TTC549 (cell line): ENCODE results near the gene LDLRAD3.

ENCODE experiments used
- FAIRE-seq: peaks from 2 replicates; lab custom pipeline; 2012; peaks lifted over from hg19 to GRCh38; lab: Jason Lieb, UNC

Gene LDLRAD3

DNA sequence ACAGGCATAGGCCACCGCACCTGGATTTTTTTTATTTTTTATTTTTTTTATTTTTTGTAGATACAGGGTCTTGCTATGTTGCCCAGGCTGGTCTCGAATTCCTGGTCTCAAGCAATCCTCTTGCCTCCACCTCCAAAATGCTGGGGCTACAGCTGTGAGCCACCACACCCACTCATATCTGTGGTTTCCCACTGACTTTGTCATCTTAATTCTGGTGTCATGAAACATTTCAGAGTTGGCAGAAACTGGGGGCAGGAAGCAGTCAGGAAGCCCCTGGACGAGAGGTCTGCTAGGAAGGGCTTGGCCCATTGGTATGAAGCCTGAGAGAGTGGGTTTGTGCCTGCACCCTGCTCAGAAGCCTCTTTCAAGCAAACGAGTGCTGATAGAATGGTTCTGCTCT, 296.3 kb downstream of the LDLRAD3 start:
- FAIRE-seq = no peak

DNA sequence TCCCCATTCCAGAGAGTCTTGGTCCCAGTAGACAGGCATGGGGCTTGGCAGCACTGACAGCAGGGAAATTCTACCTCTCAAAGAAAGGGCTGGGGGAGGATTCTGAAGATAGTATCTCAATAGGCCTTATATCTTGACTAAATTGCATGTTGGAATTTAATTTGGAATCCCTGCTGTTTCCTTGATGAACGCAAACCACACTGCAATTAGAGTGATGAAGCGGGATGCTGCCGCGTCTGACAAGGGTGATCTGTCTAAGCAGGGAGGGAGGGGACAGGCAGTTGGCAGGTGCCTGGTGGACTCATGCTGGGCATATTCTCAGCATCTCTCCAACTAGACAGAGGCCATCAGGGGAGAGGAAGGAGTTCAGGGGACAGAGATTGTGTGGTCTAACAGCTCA, 296.9 kb downstream of the LDLRAD3 start:
- FAIRE-seq = no peak

DNA sequence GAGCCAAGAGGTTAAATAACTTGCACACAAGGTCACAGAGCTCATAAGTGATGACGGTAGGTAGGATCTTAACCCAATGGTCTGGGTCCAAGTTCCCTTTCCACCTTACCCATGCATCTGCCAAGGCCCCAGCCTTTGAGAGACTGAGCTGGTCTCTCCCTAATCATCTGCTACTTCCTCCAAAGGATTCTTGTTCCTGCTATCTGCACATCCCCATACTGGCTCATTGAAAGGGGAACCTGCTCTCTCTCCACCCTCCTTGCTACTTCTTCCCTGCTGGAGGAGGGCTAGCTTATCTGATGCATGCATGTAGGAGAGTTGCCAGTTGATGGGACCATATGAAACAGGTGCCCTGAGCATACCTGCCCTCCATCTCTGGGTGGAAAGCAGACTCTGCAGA, 297.6 kb downstream of the LDLRAD3 start:
- no peak for FAIRE-seq

DNA sequence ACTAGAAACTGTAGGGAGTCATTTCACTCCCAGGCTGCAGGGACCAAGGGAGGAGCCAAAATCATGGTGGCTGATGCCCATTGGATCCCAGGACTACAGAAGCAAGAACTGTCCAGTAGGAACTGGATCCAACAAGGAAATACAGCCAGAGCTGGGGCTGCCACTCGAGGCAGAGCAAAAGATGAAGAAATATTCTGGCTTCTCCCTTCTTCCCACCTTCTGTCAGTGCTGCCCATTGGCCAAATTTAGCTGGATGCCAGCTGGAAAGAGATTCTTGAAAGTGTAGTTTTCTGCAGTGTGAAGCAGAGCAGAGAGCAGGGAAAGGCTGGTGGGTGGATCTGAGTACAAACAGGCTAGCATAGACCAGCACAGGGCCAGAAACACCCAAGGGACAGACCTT, 299.8 kb downstream of the LDLRAD3 start:
- FAIRE-seq = no peak

DNA sequence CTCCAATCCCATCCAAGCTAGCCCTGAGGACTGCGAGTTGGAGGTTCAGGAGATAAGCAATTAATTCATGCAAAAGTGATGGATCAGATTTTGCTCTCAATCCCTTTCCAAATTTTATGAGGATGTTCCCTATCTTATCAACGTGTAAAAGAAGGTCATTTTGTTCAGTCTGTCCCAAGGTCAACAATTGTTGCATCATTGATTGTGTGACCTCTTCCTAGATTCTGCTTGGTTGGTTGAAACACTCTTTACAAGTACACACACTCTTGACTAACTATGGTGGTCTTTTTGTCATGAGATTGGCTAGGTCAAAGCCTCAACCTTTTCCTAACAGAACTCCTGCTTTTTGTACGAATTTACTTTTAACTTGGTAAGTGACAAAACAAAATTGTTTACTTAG, 303.6 kb downstream of the LDLRAD3 start:
- no peak for FAIRE-seq

DNA sequence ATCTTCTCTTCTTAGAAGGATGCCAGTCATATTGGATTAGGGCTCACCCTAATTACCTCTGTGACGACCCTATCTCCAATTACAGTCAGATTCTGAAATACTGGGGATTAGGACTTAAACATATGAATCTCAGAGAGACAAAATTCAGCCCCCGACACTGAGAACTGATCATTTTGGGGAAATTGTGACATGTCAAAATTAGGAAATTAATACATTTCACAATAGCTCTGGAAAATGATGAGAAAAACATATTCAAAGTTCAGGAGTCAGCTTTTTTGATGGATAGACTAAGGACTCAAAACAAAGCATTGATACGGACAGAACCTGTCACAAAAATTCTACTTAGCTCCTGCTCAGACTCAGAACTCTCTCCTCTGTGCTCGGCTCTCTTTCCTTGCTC, 304.6 kb downstream of the LDLRAD3 start:
- no peak for FAIRE-seq

DNA sequence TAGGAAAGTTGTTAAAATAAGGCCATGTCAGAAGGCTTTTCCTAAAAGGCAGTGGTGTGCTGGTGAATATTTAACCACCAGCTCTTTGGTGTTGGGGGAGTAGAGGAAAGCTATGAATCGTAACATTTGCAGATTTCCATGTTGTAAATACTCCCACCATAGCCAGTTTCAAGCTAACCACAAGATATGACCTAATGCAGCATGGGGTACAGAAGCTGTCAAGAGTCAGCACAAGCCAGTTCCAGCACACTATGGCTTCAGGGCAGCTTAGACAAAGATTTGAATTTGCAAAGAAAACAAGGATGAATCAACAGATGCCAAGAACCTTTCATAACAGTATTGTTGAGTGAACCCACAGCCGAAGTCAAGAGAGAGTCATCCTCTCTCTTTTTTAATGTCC, 305.4 kb downstream of the LDLRAD3 start:
- no peak for FAIRE-seq

DNA sequence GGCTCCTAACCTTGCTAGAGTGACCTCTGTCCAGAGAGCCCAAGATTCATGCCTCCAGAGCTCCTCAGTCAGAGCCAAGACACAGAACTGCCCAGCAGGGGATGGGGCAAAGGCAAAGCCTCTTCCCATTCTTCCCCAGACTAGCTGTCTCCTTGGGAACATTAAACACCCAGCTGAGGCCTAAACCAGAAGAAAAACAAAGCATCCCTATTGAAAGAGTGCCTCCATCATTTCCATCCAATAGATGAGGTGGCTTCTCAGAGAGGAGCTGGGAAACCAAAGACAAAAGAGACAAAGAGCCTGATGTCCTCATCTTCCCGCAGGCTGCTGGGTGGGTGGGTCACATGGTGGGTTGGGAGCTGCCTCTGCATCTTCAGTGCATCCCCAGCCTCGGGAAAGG, 308.0 kb downstream of the LDLRAD3 start:
- no peak for FAIRE-seq

DNA sequence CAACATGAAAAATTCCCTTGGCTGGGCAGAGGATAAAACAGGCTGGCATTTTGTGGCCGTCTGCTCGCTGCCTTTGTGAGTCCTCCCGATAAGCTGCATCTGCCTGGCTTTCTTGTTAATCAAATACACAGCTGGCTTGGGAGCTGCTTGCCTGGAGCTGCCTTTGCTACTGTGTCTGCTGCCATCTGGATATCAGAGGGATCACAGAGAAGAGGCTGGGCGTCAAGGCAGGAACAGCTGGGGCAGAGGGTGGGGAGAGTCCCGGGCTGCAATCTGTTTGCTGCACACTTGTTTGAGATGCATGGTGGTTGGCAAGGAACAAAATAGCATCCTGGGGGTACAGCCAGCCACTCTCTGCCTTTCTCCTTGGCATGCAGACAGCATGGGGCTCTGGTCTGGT, 309.4 kb downstream of the LDLRAD3 start:
- FAIRE-seq = no peak

DNA sequence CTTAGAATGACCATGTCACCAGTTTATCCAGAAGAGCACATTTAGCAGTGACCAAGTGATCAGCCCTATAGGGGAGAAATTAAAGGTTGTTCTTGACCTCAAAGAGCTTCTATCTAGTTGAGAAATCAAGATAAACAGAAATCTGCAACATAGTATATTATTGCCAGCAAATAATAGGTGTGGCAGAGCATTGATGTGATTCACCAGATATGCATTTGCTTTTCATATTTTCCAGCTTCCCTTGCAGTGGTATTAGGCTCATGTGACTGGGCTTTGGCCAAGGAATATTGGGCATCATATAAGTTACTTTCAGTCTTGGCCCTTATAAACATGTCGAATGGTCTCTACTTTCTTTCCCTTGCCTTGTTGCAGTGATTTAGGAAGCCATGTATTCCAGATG, 310.9 kb downstream of the LDLRAD3 start:
- no peak for FAIRE-seq

DNA sequence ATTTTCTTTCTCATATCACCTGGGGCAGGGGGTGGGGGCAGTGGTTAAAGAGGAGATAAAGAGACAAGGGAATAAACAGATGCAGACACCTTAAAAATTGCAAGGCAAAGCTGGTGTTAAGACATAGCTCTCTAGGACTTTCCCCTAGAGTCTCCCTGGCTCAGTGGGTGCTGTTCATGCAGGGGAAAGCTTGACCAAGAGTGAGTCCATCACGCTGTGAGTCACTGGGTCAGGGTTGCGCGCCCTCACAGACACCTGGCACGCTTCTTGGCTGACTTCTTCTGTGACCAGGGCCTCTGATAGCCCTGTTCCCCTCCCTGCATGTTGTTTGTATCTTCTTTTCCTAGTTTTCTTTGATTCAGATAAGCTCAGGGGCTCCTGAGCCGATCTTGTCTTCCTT, 313.5 kb downstream of the LDLRAD3 start:
- no peak for FAIRE-seq

DNA sequence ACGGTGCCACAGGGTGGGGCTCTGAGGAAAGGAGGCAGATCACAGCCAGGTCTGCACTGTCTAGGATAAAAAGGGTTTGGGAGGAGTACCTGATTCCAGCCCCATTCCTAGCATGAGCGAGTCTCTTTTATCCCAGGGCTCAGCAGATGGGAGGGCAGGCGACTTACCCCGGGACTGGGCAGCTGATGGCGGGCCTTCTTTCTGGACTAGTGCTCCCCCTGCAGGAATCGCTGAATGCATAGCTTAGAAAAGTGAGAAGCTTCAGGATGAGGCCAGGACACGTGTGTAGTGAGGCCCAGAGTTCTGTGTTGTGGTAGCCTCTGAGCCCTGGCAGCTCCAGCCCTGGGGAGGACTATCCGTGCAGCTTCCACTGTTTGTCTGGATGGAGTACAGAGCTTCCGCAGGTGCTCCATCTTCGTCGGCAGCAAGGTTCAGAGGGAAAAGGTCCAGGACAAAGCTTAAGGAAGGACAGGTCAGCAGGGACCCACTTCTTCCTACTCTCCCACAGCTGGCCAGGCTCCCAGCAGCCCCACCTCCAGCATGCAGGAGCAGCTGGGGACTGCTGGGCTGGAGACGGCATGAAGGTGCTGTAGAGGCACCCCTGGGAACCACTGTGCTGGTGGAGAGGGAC, 315.0 kb downstream of the LDLRAD3 start:
- FAIRE-seq = no peak

DNA sequence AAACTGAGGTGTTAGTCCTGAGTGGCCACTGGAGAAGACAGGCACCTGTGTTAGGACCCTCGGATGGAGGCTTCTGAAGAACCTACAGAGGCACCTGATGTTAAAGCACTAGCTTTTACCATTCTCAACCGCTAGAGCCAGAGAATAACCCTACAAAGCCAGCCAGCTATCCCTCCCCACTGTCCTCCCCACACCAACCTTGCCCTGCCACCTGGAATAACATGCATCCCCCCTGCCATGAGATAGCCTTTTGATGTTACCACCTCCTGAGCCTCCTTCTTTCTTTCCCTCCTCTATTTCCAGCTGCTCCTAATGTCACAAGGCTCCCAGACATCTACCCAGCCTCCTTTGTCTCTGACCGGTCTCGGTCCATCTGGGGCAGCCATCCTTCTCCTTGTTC, 317.2 kb downstream of the LDLRAD3 start:
- no peak for FAIRE-seq

DNA sequence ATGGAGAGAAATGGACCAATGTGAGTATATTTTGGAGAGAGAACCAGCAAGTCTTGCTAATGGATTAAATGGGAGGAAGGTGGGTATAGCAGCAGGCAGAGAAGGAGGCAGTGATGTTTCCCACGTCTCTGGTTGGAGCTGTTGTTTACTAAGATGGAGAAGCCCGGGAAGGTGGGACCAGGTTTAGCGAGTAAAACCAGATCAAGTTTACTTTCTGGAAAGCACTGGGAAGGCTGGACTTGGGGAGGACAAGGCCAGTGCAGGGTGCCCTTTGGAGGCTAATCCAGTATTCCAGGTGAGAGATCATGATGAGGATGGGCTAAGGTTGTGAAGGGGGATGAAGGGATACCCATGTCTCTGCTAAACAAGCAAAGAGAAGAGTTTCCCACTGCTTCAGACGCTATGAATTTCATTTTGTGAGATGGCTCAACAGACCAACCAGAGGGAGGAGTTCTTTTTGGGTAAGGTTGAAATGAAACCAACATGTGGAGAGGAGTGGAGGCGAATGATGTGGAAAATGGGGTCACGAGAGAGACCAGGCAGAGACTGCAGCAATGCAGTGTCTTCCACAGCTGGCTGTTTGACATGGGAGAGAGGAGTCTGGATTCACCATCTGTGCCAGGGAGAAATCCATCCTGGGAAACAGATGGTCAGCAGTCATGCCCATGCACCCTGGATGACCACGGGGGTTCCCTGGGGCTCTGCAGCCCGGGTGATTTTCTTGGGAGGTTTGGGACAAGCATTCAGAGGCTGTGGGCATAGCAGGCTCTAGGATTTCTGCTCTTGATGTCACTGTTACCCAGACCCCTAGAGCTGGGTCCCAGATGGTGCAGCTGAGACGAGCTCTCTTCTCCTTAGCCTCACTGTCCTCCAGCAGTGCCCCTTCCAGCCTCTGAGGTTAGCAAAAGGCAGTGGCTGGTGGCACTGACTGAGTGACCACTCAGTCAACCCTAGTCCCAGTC, 320.4 kb downstream of the LDLRAD3 start:
- FAIRE-seq = no peak

DNA sequence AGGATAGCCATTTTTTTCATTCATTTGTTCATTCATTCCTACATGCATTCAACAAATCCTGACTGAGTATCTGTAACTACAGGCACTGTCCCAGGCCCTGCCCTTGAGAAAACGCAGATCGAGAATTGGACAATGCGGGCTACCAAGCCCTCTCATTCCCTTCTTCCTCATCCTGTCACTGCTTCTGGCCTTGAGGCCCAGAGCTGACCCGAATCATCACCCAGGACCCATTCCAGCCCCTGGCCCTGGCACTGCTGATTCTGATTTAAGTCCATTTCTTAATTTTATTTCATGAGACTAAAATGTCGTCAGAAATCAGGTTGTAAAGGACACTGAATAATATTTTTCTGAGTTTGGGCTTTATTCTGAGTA, 321.1 kb downstream of the LDLRAD3 start:
- no peak for FAIRE-seq

DNA sequence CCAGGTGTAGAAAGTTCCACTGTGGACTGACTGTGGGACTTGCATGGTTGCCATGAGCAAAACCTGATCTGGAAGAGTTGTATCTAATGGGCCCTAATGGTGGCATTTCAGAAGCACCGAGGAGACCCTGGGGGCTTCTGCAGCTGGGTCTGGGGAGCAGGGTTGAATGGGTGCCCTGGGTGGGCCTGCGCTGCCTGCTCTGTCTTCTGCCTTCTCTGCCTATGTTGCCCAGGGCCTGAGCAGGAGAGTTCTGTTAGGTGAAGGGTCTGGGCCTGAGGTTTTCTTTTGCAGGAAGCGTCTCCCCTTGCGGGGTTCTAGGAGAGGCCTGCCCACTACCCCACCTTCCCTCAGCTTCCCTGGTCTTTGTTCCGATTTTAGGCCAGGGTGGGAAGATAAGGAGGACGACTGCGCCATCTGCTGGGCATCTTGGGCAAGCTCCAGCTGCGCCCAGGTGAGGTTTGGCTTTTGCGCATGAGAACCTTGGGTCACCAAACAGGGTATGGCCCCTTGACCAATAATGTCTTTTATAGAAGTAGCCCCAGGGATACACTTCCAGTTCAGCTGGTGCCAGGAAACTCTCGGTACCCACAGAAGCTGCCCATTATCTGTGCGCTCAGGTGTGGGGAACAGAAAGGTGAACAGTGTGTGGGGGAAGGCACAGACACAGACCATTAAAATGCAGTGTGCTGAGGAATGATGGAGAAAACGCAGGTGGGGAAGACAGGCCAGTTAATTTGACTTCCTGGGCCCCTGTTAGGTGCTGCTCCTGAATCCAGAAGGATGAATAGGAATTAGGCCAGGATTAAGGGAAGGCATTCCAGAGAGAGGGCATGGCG, 322.1 kb downstream of the LDLRAD3 start:
- no peak for FAIRE-seq

DNA sequence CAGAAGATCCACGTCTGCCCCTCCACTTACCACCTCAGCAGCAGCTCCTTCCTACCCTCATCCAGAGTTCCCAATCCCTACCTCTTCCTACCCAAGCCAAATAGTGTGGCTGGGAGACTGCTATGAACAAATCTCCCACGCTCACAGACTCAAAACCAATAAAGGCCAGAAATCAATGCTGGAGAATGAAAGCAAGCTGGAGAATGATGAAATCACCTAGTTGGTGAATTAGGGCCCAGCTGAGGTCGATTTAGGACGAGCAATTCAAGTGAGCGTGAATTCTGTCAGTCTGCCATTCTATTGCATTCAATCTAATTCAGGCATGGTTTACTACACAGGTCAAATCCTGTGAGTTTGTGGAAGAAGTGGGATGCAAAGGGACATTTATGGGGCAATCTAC, 322.9 kb downstream of the LDLRAD3 start:
- FAIRE-seq = no peak

DNA sequence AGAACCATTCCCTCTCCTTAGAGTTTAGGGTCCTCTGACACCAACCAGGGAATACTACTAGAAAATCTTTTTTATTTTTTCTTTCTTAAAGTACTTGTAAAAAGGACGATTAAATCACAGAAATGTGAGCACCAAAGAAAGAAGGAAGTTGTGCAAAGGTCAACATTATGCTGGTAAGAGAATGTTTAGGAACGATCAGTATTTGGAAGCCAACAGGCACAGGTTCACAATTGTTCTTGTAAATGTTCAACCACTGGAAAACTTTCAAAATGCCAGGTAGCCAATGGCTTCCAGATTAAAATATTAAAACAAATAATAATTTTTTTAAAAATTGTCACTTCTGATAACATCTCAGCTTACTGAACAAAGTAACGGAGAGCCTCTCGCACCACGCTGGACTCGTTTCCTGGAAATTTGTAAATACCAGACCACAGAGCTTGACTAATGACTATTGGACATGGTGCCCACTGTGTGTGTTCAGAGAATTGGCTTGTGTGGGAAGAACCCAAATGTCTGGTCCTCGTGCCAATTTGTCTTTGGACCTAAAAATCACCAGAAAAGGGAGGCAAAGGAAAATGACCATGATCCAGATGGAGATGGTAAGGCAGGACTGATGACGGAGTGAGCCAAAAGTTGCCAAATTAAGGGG, 324.6 kb downstream of the LDLRAD3 start:
- FAIRE-seq = no peak

DNA sequence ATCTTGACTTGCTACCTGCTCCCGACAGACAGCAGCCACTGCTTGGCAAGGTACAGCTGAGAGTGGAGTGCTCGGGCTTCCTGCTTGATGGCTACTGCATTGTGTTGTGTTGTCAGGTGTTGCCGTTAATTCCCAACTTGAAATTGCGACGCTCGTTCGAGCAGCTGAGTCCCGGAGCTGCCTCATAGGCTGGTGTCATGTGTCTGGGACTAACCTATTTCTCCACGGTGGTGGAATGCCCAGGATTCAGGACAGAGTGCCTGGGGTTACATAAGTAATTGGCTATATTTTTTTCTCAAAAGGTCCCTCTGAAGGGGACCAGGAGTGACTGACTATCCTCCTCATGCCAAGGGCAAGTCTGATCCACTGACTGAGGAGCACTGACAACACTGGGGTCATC, 326.8 kb downstream of the LDLRAD3 start:
- no peak for FAIRE-seq

DNA sequence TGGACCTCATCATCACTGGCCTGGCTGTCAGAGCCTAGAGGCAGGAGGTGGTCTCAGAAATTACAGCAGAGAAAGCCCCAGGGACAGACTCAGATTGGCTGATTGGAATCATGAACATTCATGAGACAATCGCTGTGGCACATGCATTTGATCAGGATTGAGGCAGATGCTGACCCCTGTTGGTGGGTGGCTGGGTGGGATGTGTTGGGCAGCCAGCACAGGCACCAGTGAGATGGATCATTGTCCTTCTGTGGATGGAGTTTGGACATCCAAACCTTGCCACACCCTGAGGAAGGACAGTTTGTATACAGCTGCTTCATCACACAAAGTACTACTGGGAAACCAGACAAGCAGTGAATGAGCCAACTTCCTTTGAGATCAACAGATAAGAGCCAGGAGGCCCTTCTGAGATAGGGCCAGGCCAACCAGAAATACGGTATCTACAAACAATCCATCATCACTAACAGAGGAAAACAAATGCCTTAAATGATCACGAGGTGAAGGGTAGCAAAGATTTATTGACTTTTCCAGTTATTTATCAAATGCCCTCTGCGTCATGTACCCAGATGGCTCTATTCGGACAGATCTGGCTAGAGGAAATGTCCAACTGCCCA, 328.0 kb downstream of the LDLRAD3 start:
- FAIRE-seq = no peak

DNA sequence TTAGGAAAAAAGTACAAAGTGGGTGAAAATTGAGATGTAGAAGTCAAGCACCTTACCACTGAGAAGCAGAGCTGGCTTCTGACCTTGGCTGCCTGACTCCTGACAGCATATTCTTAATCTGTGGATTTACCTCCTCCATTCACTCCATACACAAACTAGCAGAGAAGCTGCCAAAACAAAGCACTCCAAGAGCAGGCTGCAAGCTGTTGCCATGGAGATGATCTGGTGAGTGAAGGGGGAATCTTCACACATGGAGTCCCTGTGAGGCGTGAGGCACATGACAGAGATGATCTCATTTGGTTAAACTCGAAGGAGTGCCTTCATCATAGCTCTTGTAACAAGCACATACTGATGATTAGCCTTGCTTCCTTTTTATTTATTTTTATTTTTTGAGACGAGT, 329.2 kb downstream of the LDLRAD3 start:
- no peak for FAIRE-seq

DNA sequence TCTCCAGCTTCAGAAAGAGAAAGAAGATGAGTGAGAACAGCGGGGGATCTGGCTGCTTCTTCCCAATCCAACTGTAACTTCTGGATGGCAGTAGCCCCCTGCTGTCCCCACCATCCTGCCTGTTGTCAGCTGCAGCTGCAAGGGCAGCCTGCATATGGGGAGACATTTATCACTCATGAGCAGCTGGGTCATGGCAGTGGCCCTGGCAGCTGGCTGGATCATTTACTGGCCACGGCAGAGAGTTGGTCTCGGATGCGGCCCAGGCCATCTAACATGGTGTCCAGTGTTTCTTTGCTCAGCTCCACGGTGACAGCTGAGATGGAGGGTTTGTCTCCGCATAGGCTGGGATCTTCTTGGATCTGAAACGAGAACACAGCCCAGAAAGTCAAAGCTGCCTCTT, 330.6 kb downstream of the LDLRAD3 start:
- FAIRE-seq = no peak
